ENCODE measurements around the gene FAM20B.
A peak's percentile ranks its signal among the peaks of the same experiment; 100 is the strongest.

Gene FAM20B

DNA sequence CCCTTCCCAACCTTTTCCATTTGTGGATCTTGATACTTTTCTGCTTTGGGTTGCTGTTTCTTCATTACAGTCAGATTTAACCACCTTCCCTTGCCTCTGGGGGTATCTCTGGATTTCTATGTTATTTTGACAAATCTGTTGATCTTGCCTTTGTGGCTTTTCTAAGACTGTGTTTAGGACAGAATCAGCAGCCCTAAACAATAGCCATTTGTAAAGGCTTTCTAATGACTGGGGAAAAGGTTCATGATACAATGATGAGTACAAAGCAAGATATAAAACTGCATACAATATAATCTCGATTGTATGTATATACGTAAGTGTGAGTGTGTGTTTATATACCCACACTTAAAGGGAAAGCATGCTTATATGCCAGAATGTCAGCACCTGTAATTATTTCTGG, 27.8 kb downstream of the FAM20B start:
- DNase-seq = no peak

DNA sequence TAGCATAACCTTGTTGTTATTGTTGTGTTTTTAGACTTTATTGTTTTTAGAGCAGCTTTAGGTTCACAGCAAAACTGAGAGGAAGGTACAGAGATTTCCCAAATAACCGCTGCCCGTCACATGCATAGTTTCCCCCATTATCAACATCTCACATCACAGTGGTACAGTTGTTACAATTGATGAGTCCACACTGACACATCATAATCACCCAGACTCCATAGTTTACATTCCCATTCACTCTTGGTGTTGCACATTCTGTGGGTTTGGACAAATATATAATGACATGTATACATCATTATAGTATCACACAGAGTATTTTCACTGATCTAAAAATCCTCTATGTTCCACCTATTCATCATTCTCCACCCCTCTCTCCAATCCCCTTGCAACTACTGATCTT, 30.2 kb downstream of the FAM20B start:
- DNase-seq = no peak

DNA sequence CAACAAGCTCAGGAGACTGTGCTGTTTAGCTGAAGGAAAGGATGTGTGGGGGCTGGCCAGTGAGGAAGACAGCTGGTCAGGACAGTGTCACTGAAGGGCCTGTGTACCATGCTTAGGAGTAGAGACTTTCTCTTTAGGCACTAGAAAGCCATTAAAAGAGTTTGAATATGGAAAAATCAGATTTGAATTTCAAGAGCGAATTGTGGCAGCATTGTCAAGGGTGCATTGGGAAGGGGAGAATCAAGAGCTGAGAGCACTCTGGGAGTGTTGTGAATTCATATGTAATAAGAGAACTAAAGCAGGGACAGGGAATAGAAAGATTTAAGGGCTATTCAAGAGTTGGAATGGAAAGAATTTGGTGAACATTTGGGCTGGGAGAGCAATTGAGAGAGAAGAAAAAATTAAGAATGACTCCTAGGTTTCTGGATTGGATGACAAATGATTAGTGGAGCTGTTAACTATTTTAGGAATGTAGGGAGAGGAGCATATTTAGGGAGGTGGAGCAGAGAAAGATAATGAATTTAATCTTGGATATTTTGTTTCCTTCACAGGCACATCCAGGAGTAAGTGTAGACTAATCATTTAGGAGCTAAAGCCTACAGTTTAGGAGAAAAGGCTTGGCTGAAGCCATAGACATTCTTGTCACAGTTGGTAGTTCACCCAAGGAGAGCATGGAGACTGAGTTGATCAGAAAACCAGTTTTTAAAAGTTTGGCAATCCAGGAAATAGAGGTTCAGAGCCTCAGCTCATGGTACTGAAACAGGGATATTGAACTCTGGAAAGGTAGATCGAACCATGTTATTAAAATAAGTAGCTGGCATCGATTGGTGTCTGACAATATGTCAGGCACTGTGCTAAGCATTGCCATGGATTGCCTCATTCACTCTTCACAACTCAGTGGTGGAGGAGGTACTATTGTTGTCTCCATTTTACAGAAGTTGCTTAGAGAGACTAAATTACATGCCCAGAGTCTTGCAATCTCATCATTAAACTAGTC, 33.1 kb downstream of the FAM20B start:
- DNase-seq = no peak

DNA sequence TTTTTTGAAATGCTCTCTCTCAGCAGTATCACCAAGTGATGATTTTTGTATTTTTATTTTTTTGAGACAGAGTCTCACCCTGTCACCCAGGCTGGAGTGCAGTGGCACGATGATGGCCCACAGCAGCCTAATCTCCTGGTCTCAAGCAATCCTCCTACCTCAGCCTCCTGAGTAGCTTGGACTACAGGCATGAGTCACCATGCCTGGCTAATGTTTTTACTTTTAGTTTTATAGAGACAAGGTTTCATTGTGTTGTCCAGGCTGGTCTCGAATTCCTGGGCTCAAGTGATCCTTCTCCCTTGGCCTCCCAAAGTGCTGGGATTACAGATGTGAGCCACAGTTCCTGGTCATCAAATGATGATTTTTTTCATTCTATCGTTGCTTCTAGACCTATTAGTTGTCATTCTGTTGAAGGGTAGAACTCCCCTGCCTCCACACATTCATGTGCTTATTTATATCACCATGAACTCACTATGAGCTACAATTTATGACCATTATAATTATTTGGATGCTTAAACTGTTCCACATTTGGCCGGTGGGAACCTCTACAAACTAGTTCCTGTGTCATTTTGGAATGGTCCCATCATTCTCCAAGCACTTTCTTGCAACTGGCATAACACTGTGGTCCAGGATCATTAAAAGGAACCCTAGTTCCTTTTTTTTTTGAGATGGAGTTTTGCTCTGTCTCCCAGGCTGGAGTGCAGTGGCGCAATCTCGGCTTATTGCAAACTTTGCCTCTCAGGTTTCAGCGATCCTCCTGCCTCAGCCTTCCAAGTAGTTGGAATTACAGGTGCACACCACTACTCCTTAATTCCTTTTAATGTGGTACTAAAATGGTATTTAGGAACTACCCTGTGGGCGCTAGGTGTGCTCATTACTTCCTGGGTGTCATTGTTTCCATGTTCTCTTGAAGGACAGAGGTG, 35.9 kb downstream of the FAM20B start:
- DNase-seq = no peak

DNA sequence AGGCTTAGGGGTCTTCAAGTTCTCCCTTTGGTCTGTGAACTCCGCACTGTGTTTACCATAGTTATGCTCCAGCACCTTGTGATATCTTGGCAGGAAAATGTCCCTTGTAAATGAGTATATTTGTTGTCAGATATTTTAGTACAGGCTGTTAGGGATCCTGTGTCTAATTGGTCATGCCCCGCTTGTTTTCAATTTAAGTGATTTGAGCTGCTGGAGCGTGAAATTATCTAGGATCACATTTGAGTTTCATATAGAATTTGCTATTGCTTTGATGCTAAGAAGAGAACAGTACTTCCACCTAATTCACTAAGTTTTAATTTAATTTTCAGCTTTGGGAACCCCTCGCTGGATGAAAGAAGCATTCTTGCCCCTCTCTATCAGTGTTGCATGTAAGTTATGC, 40.8 kb downstream of the FAM20B start:
- no peak for DNase-seq

DNA sequence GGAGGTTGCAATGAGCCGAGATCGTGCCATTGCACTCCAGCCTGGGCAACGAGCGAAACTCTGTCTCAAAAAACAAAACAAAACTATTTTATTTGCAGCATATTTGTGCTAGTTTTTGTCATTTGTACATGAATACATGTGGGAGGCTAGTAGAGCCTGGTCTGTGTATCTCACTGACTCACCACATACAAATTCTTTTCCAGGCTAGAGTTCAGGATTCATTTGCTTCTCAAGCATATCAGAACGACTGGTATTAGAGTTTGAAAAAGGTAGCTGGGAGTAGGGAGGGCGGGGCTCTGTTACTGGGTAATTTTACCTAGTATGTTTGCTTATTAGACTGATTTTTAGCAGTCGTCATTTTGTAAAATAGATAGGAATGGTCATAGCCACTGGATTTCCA, 51.7 kb downstream of the FAM20B start:
- no peak for DNase-seq

DNA sequence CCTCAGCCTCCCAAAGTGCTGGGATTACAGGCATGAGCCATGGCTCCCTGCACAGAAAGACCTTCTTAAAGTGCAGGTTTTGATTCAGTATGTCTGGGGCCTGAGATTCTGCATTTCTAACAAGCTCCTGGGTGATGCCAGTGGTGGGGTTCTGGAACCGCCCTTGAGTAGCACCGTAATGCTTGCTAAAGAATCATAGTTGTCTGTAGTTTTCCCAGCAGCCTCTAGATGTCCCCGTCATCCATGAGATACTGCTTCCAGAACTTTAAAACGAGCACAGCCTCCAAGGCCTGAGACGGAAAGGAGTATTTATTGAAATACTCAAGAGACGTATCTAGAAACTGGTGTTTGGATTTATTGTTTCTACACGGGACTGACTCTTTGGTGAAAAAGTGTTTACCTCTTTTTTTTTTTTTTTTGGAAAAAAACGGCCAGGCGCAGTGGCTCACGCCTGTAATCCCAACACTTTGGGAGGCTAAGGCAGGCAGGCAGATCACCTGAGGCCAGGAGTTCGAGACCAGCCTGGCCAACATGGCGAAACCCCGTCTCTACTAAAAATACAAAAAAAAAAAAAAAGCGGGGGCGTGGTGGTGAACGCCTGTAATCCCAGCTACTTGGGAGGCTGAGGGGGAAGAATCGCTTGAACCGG, 53.5 kb downstream of the FAM20B start:
- DNase-seq = peak; percentile 27

DNA sequence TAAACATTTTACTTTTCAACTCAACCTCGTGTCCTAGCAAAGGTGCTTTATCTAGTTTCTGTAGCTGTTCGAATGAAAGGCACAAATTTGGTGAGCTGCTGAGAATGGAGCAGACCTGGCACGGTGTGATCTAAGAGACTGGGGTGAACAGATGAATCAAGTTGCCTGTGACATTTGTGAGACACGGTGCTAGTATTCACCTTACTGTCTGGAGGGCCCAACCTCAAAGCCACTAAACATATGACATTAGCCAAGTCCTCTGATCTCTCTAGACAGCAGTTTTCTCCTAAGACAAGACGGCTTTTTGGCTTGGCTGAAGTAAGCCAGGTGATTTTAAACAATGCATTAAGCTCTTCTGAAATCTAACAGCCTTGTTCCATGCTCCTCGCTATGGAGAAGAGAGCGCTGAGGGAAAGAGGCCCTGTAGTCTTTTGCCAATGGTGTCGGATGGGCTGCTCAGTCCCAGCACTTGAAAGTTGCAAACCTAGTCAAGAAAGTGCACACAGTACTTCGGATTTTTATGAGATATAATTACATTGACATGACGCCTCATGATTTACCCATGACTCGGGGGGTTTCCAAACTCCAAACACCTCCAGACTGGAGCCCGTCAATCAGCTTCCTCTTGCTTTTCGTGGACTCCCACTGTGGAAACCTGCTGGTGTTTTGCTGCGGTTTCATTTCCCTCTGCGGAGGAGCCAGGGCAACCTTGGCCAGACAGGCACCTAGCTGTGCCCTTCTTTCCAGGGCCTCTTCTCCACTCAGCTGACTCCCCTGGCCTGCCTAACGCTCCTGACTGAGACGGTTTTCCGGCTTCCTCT, 55.4 kb downstream of the FAM20B start:
- no peak for DNase-seq

DNA sequence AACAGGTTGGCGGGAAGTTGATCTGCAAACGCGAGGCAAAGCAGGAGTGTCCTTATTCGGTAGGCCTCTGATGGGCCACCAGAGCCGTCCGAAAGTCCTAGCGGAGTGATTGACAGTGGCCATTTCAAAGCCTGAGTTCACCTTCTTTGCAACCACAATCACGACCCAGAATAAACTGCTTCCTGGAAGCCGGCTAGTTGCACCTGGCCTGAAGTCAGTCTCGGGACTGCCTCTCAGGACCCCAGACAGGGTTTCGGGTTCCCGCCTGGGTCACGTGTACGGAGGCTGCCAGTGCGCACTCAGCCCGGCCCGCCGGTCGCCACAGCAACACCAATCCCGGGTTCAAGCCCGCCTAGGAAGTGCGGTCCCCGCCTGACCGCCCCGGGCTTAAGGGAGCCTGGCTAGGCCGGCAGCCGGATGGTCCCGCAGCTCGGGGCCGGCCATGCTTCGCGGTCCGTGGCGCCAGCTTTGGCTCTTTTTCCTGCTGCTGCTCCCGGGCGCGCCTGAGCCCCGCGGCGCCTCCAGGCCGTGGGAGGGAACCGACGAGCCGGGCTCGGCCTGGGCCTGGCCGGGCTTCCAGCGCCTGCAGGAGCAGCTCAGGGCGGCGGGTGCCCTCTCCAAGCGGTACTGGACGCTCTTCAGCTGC, 56.1 kb downstream of the FAM20B start, which contains the start of gene TOR3A:
TOR3A (plus strand) TSS at position 384 of the 646 bp plus-strand sequence; CDS start at position 443, 59 bp downstream.
- peak; percentile 90 for DNase-seq

DNA sequence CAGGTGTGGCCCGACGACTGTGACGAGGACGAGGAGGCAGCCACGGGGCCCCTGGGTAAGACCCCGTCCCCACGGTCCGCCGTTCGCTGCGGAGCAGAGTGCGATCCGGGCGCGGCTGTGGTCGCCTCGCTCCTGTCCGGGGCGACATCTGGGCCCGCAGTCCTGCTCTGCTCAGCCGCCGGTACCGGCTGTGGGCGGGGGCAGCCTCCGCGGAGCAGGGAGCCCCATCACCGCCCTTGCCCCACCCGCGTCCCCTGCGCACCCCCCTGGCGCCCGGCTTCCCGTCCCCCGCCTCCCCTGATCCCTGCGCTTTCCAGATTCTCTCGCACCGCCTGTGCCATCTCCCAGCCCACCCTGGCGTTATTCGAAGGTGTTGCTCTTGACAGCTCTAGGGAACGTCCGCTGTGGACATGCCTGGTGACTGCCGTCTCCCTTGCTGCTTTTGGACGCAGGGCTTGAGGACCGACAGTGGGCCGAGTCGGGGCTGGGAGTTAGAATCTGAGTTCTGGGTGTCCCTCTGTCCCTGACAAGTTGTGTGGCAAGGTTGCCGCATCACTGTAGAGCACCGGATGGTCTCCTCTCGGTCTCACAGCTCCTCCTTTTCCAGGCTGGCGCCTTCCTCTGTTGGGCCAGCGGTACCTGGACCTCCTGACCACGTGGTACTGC, 56.8 kb downstream of the FAM20B start:
- DNase-seq = peak; percentile 15

DNA sequence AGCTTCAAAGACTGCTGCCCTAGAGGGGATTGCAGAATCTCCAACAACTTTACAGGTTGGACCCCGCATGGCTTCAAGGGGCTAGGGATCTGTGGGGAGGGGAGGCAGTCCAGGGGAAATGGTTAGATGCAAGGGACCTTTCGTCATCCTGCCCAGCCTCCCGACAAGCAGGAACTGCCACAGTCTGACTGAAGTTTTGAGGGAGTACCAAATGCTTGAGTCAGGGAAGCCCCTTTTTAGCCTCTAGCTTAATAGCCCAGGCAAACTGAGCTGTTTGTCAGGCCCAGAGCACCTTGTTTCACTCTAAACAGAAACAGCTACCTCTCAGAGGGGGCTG, 57.3 kb downstream of the FAM20B start:
- no peak for DNase-seq

DNA sequence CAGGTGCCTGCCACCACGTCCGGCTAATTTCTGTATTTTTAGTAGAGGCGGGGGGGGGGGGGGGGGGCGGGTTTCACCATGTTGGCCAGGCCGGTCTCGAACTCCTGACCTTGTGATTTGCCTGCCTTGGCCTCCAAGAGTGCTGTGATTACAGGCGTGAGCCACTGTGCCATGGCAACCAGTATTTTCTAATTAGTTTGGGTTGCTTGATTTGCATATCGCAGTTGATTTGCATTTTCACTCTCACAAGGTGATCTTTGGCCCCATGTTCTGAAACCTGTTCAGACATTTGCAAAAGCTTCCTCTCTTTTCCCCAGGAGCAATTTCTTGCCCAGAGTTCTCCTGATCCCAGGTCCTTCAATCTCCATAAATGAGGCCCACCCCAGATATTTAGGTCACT, 57.8 kb downstream of the FAM20B start:
- DNase-seq = no peak

DNA sequence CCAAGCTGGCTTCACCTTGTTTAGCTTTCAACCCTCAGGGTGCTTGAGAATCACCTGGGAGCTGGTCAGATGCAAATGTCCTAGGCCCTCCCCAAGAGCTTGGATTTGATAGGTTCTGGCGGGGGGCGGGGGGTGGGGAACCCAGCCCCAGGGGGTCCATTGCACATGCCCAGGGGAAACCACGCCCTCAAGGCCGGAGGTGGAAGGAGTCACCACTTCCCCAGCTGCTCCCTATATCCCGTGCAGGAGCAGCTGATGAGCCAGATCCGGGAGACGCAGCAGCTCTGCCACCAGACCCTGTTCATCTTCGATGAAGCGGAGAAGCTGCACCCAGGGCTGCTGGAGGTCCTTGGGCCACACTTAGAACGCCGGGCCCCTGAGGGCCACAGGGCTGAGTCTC, 62.0 kb downstream of the FAM20B start:
- no peak for DNase-seq

DNA sequence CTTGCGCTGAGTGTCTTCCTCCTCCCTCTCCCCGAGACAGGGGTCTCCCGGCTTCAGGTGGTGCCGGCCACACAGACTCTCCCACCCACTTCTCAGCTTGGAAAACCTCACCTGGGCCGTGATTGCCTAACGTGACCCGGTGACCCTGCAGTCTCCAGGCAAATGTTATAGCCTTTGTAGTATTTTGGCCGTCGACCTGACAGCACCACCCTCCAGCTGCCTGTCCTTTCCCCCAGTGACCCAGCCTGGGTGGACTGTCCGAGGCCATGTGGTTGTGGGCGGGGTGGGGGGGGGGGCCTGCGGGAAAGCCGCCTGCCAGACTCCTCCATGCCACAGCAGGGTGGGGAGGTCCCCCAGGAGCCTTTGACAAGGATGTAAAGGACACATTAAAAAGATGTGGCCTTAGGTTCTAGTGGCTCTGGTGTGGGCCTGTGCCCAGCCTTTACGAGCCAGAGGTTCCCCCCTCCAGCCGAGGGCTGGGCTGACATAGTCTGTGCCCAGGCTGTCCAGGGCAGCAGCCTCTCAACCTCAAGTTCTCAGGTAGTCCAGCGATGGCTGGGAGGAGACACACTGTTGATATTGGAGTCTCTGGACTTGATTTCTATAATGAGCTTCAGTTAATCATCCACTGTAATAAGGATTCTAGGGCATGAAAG, 64.3 kb downstream of the FAM20B start:
- no peak for DNase-seq

DNA sequence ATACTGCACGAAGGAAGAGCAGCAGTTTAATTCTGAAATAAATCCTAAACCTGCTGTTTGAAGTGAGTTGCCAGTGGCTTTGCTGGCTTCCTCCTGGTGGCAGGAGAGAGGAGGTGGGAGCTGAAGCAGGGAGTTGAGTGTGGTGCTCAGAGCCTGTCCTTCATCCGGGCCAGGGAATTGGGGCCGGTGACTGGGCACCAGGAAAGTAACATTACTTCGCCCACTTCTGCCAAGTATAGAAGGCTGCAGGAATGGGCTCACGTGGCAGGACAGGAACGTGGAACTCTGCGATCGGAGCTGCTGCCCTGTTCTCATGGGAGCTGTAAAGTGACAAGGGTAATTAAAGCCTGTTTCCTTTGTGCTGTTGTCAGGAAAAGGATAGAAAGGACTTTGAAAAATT, 64.8 kb downstream of the FAM20B start:
- DNase-seq = no peak

DNA sequence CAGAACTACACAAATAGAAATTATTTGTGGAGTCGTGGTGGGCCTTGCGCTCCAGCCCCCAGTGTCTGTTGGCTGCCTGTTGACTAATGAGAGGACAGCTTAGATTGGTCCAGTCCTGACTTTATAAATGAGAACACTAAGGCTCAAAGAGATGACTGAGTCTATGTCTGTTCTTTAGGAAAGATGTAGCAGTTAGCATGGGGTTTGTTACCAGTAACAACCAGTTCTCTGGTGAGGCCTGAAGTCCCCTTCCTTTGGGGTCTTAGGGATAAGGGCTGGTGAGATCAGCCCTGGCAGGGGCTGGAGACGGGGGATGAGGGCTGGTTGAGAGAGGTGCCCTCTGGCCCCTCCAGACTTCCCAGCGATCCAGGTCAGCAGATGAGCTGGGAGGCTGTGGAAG, 65.2 kb downstream of the FAM20B start:
- no peak for DNase-seq

DNA sequence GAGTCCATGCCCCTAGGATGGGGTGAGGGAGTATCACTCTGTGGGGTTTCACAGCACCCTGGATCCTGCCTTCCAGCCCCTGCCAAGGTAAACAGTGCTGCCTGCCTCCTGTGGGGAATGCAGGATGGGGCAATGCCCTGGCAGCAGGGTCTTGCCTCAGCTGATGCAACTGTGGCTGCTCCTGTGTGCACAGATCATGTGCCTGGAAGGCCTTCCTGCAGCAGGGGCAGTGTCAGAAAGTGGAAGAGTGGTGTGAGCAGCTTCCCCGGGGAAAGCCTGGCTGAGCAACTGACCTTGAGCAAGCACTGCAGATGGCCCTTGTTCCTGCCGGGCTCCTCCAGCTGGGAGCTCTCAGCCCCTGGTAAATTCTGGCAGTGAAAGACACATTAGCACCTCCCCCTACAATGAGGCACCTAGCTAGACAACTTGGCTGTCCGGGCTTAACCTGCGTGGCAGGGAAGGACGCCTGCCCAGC, 66.0 kb downstream of the FAM20B start:
- no peak for DNase-seq

DNA sequence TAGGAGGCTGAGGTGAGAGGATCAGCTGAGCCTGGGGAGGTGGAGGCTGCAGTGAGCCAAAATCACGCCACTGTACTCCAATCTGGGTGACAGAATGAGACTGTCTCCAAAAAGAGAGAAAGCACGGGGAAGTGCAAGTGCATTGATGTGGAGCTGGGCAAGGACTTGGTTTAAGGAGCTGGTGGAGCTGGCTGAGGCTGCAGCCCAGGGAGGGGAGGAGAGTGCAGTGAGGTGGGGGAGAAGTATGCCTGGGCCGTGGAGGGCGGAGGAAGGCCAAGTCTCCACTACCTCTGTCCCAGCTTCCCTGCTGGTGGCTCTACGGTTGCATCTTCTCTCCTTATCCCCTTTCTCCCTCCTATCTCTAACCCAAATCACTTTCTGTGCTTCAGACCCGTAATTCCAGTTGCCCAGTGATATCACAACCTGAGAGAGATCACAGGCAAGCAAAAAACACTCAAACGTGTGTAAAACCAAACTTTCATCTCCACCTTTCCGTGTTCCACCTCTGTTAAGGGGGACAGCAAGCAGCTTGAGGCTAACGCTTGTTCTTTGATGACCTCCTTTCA, 67.3 kb downstream of the FAM20B start:
- no peak for DNase-seq

DNA sequence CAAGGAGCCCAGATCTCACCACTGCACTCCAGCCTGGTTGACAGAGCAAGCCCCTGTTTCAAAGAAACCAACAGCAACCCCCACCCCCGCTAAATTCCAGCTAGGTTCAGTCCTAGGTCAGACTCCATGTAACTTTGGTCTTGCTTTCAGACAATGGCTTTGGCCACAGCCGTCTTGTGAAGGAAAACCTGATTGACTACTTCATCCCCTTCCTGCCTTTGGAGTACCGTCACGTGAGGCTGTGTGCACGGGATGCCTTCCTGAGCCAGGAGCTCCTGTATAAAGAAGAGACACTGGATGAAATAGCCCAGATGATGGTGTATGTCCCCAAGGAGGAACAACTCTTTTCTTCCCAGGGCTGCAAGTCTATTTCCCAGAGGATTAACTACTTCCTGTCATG, 69.1 kb downstream of the FAM20B start:
- DNase-seq = no peak

DNA sequence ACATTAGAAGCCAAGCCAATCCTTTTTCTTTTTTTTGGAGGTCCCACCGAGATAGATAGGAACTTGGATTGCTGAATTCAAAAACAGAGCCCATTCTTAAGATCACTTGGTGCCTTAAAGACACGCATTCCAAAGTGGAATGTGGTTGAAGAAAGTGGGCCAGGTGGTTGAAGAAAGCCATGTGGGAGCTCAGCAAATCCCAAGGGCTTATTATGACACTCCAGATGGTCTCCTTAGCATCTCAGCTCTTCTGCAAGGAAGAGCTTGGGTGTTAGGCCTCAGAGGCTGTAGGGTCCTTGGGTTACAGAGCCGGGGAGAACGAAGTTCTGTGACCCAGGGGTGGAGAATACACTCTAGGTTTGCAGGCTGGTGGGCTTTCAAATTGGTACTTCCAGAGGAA, 69.7 kb downstream of the FAM20B start:
- DNase-seq = no peak
